Activated T-cell treated with anti-CD3 and anti-CD28 coated beads, Interleukin-2, amount 50 U/mL, for 72 hours (primary cell): ENCODE measurements around the gene NRSN2. TPM values are rescaled to one million over a fixed set of nuclear protein-coding genes. Genes with fewer than 3 reads are reported as not detected.
"Not testable (repeated sequence)": the region's sequence is repeated elsewhere in the genome, so short reads cannot be mapped to it uniquely, and the experiment has no call there.

ENCODE experiments used
- ATAC-seq, 2 donors: fragments of 150-1000 bp; cut with Tn5 transposase; replicated peaks in 1 of 2; 2 replicates each; pipeline ENCODE4 v1.10.0; 2021; ENCODE audit warnings: moderate library complexity in 2 of 2, mild to moderate bottlenecking in 1 of 2
- DNase-seq, 2 donors: peaks; one replicate each; pipeline ENCODE4 v3.0.0; 2021 to 2022; ENCODE audit warnings: mixed read lengths in 1 of 2
- H3K27ac Mint-ChIP-seq: one replicate; pipeline ENCODE4 v1.8.0; 2022; ENCODE audit warnings: mild to moderate bottlenecking, moderate library complexity, mixed read lengths
- H3K27me3 Mint-ChIP-seq: one replicate; pipeline ENCODE4 v1.8.0; 2022; ENCODE audit warnings: low read depth, mixed read lengths
- H3K36me3 Mint-ChIP-seq, 2 donors: one replicate each; pipeline ENCODE4 v1.8.0; 2022; ENCODE audit warnings: mixed read lengths in 2 of 2, mild to moderate bottlenecking in 1 of 2; ENCODE audit not compliant: insufficient read depth in 2 of 2
- H3K4me1 Mint-ChIP-seq: one replicate; pipeline ENCODE4 v1.8.0; 2022; ENCODE audit warnings: low read depth, mixed read lengths
- H3K4me3 Mint-ChIP-seq, 2 donors: one replicate each; pipeline ENCODE4 v1.8.0; 2022; ENCODE audit warnings: mild to moderate bottlenecking in 2 of 2, mixed read lengths in 2 of 2, moderate library complexity in 2 of 2
- H3K9me3 Mint-ChIP-seq, 2 donors: one replicate each; pipeline ENCODE4 v1.8.0; 2022; ENCODE audit warnings: mixed read lengths in 2 of 2
- total RNA-seq, 2 donors: library from RNA; stranded (reverse); gene quantifications; one replicate each; pipeline ENCODE4 v1.2.3, GENCODE V29; 2022

Gene NRSN2
- total RNA-seq, 2 donors from 2014 or later, result 12.9 to 14.7 TPM

DNA sequence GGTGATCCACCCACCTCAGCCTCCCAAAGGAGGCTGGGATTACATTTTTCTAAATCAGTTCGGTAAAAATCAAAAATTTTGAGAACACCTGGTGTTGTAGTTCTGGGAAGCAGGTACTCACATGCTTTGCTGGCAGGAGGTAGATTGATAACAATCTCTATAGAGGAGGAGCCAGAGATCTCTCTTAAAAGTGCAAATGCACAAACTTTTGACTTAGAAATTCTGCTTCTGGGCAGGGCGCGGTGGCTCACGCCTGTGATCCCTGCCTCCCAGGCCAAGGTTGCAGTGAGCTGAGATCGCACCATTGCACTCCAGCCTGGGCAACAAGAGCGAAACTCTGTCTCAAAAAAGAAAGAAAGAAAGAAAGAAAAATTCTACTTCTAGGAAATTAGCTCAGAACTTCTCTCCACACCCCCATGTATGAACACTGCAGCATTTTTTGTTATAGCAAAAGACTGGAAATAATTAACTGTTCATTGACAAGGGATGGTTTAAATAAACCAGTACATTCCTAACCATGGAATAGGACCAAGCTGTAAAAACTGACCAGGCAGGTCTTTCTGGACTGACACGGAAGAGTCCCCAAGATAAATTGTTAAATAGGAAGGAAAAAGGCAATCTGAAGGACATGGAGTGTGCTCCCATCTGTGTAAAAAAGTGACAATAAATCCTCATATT is 19.3 kb downstream of the NRSN2 start:
- ATAC-seq, result no peak
- Mint-ChIP-seq H3K9me3 (no peaks in the 10 kb centered on the region), H3K4me3 (peak overlapping the region; percentile 57 to 59), H3K27me3 (no peaks in the 10 kb centered on the region), H3K4me1 (peaks cover 75% of the 10 kb centered on the region), H3K36me3 (peaks cover 0 to 4% of the 10 kb centered on the region in 2 donors), H3K27ac (peak overlapping the region; percentile 36)
- no peak for DNase-seq

- H3K36me3 Mint-ChIP-seq, result peaks cover 0 to 4% of the 10 kb centered on the region in 2 donors
- ATAC-seq, result no peak
- H3K4me1 Mint-ChIP-seq, result peaks cover 75% of the 10 kb centered on the region
- H3K9me3 Mint-ChIP-seq, result no peaks in the 10 kb centered on the region
- H3K4me3 Mint-ChIP-seq, result peak overlapping the region in 1 of 2 donors; percentile 57
- no peaks in the 10 kb centered on the region for H3K27me3 Mint-ChIP-seq
- peak overlapping the region; percentile 36 for H3K27ac Mint-ChIP-seq
- DNase-seq, result no peak
Observed at GRCh38 chr20:366719-367485, 20.0 kb downstream of the NRSN2 start.

DNA sequence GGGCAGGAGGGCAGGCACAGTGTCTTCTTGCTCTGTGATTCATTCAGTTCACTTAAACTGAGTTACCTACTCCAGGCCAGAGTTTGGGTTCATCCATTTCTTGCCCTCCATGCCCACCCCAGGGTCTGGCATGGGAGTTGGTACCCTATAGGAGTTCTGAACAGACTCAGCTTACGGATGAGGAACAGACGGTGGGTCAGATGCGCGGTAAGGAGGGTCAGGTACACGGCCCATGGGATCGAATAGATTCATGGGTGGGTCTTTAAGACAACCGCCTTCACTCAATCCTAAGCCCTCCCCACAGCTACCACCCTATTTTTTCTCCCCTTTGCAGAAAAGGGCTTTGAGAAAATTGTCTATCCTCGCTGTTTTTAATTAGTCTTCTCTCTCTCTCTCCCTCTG is 20.6 kb downstream of the NRSN2 start:
- no peaks in the 10 kb centered on the region for H3K27me3 Mint-ChIP-seq
- ATAC-seq, result no peak
- H3K4me3 Mint-ChIP-seq, result no peak overlapping the region
- H3K9me3 Mint-ChIP-seq, result no peaks in the 10 kb centered on the region
- peaks cover 75% of the 10 kb centered on the region for H3K4me1 Mint-ChIP-seq
- H3K27ac Mint-ChIP-seq, result no peak overlapping the region
- DNase-seq, result no peak
- H3K36me3 Mint-ChIP-seq, result peaks cover 0 to 3% of the 10 kb centered on the region in 2 donors

DNA sequence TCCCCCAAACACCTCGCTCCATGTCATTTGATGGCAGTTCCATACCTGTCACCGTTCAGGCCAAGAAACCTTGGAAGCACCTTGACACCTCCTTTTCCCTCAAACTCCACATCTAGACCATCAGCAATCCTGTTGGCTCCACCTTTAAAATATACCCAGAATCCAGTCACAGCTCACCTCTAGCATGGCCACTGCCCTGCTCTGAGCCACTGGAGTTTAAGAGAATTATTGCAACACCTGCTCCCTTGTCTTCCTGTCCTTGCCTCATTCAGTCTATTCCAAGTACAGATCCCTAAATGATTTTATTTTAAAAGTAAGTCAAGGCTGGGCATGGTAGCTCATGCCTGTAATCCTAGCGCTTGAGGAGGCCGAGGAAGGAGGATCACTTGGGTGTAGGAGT is 22.0 kb downstream of the NRSN2 start:
- Mint-ChIP-seq H3K27ac (peak overlapping the region; percentile 36), H3K4me3 (no peak overlapping the region), H3K27me3 (no peaks in the 10 kb centered on the region), H3K4me1 (peaks cover 74% of the 10 kb centered on the region), H3K9me3 (no peaks in the 10 kb centered on the region), H3K36me3 (no peaks in the 10 kb centered on the region)
- DNase-seq (no peak), ATAC-seq (no peak)

GRCh38 chr20:370151-370600 is 23.3 kb downstream of the NRSN2 start:
- Mint-ChIP-seq H3K4me1 (peaks cover 61% of the 10 kb centered on the region), H3K9me3 (no peaks in the 10 kb centered on the region), H3K4me3 (no peak overlapping the region), H3K27me3 (no peaks in the 10 kb centered on the region), H3K27ac (no peak overlapping the region), H3K36me3 (no peaks in the 10 kb centered on the region)
- ATAC-seq, result no peak
- DNase-seq, result no peak

GRCh38 chr20:370977-371754 is 24.3 kb downstream of the NRSN2 start:
- Mint-ChIP-seq H3K36me3 (no peaks in the 10 kb centered on the region), H3K4me1 (peaks cover 51% of the 10 kb centered on the region), H3K27me3 (no peaks in the 10 kb centered on the region), H3K4me3 (no peak overlapping the region), H3K9me3 (no peaks in the 10 kb centered on the region), H3K27ac (peak overlapping the region; percentile 43)
- no peak for ATAC-seq
- DNase-seq, result no peak

GRCh38 chr20:371755-372542 is 25.0 kb downstream of the NRSN2 start:
- Mint-ChIP-seq H3K36me3 (no peaks in the 10 kb centered on the region), H3K4me3 (peak overlapping the region; percentile 19 to 37)

DNA sequence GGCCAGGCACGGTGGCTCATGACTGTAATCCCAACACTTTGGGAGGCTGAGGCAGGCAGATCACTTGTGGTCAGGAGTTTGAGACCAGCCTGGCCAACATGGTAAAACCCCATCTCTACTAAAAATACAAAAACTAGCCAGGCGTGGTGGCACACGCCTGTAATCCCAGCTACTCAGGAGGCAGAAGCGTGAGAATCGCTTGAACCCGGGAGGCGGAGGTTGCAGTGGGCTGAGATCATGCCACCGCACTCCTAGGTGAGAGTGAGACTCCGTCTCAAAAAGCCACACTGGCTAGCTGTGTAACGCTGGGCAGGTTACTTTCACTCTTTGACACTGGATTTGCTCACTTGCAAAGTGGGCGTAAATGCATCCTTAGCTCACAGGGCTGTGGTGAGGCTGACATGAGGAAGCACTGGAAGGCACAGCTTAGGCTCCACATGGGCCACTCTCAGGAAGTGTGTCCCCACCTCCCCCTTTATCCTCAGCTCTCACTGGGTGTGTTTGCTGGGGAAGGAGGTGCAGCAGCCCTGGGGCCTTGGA is 25.7 kb downstream of the NRSN2 start:
- H3K27ac Mint-ChIP-seq, H3K9me3 Mint-ChIP-seq, H3K27me3 Mint-ChIP-seq, H3K36me3 Mint-ChIP-seq: not testable (repeated sequence)
- Mint-ChIP-seq H3K4me3 (peak overlapping the region in 1 of 2 donors; percentile 37), H3K4me1 (peaks cover 40% of the 10 kb centered on the region)
- peak; percentile 74 to 80 for ATAC-seq
- DNase-seq, result peak in 1 of 2 donors; percentile 34

More at GRCh38 chr20:371755-372542, 25.0 kb downstream of the NRSN2 start:
- Mint-ChIP-seq H3K27me3 (no peaks in the 10 kb centered on the region), H3K27ac (peak overlapping the region; percentile 43), H3K9me3 (no peaks in the 10 kb centered on the region), H3K4me1 (peaks cover 44% of the 10 kb centered on the region)
- DNase-seq (no peak), ATAC-seq (peak in 1 of 2 donors; percentile 18)

- ATAC-seq, result peak; percentile 25 to 40
- Mint-ChIP-seq H3K4me3 (peak overlapping the region in 1 of 2 donors; percentile 31), H3K27me3 (no peaks in the 10 kb centered on the region), H3K4me1 (peaks cover 46% of the 10 kb centered on the region), H3K27ac (no peak overlapping the region), H3K9me3 (no peaks in the 10 kb centered on the region), H3K36me3 (no peaks in the 10 kb centered on the region)
- no peak for DNase-seq
Observed at GRCh38 chr20:373171-373890, 26.4 kb downstream of the NRSN2 start.

GRCh38 chr20:375265-375889 is 28.5 kb downstream of the NRSN2 start:
- Mint-ChIP-seq H3K27me3 (no peaks in the 10 kb centered on the region), H3K9me3 (no peaks in the 10 kb centered on the region), H3K4me3 (no peak overlapping the region), H3K36me3 (no peaks in the 10 kb centered on the region), H3K4me1 (peaks cover 48% of the 10 kb centered on the region), H3K27ac (no peak overlapping the region)
- no peak for DNase-seq
- ATAC-seq, result no peak

- DNase-seq, result no peak
- H3K4me3 Mint-ChIP-seq, result no peak overlapping the region
- H3K27me3 Mint-ChIP-seq, result no peaks in the 10 kb centered on the region
- H3K9me3 Mint-ChIP-seq, result no peaks in the 10 kb centered on the region
- no peak overlapping the region for H3K27ac Mint-ChIP-seq
- no peak for ATAC-seq
- peaks cover 44% of the 10 kb centered on the region for H3K4me1 Mint-ChIP-seq
- H3K36me3 Mint-ChIP-seq, result no peaks in the 10 kb centered on the region
Observed at GRCh38 chr20:376089-376488, 29.2 kb downstream of the NRSN2 start.
